T47D (cell line): ENCODE results near the gene ITSN1.

ENCODE experiments used
- DNase-seq, 2 experiments: peaks; one replicate each; pipeline versions ENCODE4 v3.0.0 to v3.0.0-alpha.2; 2011 to 2012; ENCODE audit warnings: low read depth in 1 of 2, low spot score in 1 of 2
- JUND ChIP-seq: IDR thresholded peaks from 2 replicates; pipeline ENCODE4 v1.6.1; 2012; ENCODE audit warnings: low read depth
- in situ Hi-C: cut with HindIII; loops from 2 replicates; pipeline ENCODE4 v1.10.0; 2016; ENCODE audit warnings: low sequenced_read_pairs, low pct_unique_long_range_greater_than_20kb

Gene ITSN1

DNA sequence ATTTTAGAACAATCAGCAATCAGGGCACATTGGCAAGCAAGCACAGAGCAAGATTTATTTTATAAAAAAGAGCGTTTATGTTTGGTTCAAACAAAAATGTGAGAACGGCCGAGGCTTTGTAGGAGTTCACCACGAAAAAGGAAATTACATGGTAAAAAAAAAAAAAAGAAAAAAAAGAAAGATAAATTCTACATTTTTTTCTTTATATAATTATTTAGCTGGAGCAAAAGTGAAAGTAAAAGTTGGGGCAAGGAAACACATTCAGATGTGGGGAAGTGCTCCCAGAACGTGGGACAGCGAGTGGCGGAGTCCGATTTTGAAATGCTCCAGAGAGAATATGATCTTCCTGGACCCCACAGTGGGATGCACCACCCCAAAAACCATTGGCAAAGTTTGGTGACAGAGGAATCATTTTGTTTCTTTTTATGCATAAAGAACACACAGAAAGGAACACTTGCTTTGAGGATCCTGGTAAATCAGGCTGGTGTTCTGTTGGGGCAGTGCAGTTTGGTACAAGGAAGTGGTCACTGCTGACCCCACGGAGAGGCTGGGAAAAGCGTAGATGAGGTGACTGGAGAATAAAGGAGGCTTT is 289.6 kb downstream of the ITSN1 start:
- no peak for TF ChIP-seq JUND
- DNase-seq, result no peak

DNA sequence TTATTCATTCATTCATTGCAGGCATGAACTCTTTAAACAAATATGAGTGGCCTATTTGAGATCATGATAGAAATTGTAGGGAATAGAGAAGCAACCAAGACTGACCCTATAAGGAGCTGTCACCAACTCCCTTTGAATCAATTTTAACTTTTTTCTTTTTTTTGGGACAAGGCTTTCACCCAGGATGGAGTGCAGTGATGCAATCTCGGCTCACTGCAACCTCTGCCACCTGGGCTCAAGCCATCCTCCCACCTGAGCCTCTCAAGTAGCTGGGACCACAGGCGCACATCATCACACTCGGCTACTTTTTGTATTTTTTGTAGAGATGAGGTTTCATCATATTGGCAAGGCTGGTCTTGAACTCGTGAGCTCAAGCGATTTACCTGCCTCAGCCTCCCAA is 290.4 kb downstream of the ITSN1 start:
- in situ Hi-C loops, result no loop called here
- no peak for DNase-seq
- TF ChIP-seq JUND, result no peak

More for the DNA sequence above, 289.6 kb downstream of the ITSN1 start:
- in situ Hi-C loops, result no loop called here

DNA sequence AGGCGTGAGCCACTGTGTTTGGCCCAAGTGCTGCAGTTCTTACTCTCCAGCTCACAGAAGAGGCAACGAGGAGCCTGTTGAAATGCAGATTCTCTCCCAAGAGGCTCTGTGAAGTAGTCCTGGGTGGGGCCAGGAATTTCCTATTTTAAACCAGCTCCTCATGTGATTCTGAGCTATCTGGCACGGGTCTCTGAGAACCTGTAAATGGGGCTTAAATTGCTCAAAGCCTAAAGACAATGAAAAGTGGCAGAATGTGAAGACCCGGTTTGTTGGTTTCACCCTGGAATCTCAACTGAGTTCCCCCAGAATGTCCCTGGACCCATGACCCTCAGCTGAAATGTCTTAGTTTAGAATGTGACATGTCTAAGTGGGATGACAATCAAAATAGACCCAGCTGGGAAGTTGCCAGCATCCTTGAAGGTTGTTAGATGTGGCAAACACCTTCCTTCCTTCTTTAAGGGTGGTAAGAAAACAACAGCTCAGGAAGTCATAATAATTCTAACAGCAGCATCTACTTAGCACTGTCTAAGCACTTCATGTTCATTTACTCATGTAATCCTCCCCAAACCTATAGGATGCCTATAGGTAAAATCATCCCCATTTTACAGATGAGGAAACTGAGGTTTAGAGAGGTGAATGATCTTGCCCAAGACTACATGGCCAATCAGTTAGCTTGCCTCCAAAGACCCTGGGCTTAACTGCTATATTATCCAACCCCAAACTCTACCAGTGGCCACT is 294.2 kb downstream of the ITSN1 start:
- DNase-seq, result no peak
- in situ Hi-C loops, result no loop called here
- TF ChIP-seq JUND, result no peak

DNA sequence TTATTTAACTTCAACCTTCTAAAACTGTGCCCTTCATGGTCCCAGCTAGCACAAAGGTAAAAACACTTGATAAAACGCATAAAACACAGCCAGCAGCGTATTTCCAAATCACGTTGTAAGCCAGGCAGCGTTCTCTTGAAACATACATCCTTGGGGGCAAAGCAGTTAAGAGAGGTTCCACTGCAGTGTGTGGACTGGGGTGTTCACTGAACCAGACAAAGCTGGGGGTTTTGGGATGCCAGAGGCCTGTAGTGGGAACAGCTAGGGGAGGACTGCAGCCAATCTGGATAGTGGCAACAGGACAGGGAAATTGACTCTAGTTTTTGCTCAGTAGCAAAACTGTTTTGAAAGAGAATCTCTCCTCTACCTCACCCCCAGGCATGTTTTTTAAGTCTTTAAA is 294.8 kb downstream of the ITSN1 start:
- no peak for DNase-seq
- no peak for TF ChIP-seq JUND
- in situ Hi-C loops, result no loop called here

DNA sequence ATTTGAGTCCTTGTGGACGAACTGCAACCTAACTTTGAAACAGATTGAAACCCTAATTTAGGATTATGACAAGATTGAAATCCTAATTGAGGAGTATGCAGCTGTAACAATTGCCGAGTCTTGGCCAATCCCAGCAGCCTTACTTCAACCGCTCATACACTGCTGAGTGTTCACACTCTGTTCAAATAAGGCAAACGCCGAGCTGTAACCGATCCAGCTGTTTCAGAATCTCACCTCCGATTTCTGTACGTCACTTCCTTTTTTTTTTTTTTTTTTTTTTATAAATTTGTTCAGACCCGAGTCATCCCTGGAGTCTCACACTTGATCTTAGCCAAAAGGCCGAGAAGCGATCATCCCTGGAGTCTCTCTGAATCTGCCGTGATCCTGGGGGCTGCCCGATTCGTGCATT is 295.6 kb downstream of the ITSN1 start:
- no peak for TF ChIP-seq JUND
- in situ Hi-C loops, result no loop called here
- DNase-seq, result no peak

DNA sequence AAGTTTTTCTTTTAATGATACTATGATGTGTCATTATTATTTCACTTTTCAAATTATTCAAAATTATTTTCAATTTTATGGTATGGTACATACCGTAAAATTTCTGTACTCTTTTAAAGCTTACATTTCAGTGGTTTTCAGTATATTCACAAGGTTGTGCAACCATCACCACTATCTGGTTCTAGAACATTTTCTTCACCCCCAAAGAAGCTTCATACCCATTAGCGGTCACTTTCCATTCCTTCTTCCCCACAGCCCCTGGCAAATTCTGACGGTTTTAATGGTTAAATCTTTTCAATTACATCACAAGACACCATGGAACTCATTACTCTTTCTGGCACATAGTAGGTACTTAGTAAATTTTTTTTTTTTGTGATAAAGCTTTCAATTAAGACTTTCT is 296.1 kb downstream of the ITSN1 start:
- no peak for TF ChIP-seq JUND
- no peak for DNase-seq
- in situ Hi-C loops, result no loop called here

DNA sequence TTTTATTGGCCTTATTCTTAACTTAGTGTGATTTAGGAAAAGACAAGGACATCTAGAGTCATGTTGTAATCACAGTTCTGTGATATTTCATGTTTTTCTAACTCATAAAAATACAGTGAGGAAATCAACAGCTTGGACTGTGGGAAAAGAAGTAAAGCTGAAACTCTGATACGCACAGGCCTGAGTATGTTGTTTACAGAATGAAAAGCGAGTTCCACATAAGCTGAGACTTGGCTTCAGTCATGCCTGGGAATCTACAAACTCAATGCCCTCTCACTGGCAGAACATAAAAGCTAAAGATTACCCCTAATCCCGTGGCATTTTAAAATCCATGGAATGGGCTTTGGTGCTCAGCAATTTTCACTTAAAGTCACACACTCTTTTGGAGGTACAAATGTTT is 296.9 kb downstream of the ITSN1 start:
- in situ Hi-C loops, result no loop called here
- DNase-seq, result no peak
- no peak for TF ChIP-seq JUND

DNA sequence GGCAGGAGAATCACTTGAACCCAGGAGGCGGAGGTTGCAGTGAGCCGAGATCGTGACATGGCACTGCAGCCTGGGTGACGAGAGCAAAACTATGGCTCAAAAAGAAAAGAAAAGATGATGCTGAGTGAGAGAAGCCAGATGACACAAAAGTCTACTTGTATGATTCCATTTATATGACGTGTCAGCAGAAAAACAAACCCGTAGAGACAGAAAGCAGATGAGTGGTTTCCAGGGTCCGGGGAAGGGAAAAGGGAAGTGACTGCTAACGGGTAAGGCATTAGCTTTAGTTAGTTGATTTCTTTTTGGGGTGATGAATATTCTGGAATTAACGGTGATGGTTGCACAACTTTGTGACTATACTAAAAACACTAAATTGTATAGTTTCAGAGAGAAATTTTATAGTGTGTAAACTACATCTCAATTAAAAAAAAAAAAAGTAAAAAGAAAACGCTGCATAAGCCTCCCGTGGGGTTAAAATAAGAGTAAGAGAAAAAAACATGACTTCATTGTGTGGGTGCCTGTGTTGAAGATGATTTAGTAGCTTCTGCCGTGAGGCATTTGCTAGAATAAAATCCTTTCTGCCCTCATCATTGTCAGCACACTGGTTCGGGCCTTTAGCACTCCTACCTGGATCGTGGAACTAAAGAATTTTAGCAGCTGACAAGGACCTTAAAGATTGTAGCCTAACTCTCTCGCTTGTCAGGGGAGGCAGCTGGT is 298.0 kb downstream of the ITSN1 start:
- in situ Hi-C loops, result no loop called here
- TF ChIP-seq JUND, result no peak
- no peak for DNase-seq

DNA sequence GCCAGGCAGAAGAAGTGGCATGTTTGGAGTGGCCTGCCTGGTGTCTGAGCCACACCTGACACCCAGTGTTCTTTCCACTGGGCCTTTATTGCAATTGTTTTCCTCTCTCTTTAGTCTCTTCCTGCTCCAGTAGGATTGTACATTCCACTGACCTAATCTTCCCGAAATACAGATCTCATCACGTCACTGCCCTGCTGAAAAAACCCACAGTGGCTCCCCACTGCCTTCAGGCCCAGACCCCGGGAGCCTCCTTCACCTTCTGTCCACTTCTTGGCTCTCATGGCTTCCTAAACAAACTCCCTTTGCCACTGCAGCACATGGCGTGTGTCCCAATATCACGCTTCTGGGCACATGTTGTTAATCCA is 298.6 kb downstream of the ITSN1 start:
- no peak for DNase-seq
- TF ChIP-seq JUND, result no peak
- in situ Hi-C loops, result no loop called here

DNA sequence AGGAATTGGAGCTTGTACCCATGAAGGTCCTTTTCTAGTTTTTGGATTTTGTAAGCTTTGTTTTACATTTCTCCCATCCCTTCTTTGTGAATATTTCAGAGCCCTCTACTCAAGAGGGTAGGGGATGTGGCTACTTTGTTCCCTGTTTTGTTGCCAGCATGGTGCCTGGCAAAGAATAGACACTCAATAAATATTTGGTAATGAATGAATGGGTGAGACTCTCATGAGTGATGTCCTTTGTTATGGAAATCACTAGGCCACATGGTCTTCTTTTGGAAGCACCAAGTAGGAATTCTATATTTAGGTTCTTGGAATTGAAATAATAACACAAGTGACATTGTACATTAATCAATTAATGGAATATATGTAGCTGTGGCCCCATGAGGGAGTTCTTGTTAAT is 300.1 kb downstream of the ITSN1 start:
- no peak for TF ChIP-seq JUND
- in situ Hi-C loops, result no loop called here
- DNase-seq, result no peak

DNA sequence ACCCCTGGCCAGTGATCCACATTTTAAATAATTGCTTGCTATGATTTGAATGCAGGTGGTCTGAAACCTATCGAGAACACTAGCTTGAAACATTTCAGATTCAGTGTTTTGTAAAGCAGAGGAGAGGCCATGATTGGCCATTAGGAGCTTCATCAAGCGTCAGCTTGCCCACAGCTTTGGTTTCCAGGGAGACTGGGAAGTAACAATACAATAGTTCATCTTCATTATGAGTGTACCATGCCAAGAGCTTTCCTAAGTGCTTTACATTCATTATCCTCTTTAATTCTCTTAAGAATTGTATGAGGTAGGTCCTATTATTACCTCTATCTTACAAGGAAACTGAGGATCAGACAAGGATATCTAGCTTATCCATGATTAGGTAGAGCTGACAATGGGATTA is 301.0 kb downstream of the ITSN1 start:
- DNase-seq, result no peak
- in situ Hi-C loops, result no loop called here

DNA sequence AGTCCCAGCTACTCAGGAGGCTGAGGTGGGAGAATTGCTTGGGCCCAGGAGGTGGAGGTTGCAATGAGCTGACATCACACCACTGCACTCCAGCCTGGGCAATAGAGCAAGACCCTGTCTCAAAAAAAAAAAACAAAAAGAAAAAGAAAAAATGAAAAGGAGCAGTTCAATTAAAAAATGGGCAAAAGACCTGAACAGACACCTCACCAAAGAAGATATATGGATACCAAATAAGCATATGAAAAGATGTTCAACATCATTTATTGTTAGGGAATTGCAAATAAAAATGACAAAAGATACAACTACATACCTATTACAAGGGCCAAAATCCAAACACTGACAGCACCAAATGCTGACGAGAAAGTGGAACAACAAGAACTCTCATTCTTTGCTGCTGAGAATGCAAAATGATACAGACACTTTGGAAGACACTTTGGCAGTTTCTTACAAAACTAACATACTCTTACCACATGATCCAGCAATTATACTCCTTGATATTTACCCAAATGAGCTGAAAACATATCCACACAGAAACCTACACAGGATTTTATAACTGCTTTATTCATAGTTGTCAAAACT is 302.0 kb downstream of the ITSN1 start:
- in situ Hi-C loops, result no loop called here
- DNase-seq, result no peak
- no peak for TF ChIP-seq JUND

More for the DNA sequence above, 301.0 kb downstream of the ITSN1 start:
- TF ChIP-seq JUND, result no peak
